SH-SY5Y (cell line): ENCODE data around the gene OR10H5.

Experiments used
- GATA2 ChIP-seq: IDR thresholded peaks from 2 replicates; pipeline ENCODE4 v1.6.1; 2011; ENCODE audit warnings: mild to moderate bottlenecking, low read depth, low read length
- GATA3 ChIP-seq: IDR thresholded peaks from 2 replicates; pipeline ENCODE4 v1.6.1; 2011; ENCODE audit warnings: low read depth, mild to moderate bottlenecking, low read length, moderate library complexity

DNA sequence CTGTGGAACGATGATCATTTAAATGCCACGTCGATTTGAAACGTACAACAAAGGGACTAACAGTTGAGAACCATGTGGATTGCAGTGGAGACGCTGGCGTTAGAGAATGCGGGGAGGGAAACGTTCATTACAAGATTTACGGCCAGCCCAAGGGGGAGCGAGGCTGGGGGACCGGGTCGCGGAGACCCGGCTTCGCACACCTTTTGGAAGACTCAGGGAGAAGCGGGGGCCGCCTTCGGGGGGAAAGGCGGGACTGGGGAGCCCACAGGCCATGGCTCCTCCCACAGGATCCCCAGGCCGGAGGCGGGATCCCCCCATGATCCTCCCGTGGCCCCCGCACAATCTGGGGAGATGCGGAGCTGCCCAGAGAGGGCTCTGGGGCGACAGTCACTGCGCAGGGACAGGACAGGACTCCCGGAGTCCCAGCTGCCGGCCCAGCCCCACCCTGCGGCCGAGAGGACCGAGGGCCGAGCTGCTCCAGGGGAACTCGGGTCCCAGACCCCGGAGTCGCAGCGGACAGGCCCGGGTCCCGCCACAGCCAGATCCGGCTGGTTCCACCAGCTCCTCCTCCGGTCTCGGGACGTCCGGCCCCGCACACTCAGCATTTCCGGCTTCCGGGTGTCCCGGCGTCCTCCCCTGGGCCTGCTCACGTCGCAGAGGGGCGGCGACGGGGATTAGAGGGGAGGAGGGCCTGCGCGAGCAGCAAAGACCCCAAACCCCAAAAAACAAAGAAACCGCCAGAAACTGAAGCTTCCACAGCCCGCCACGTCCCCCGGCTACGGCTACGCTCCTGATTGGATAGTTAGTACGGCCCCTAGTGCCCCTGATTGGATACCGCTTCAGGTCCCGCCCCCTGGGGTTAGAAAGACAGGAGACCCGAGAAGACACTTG, 49.1 kb downstream of the OR10H5 start:
- TF ChIP-seq GATA3, result no peak
- TF ChIP-seq GATA2, result no peak
